Peyer's patch (tissue), 4 donors: ENCODE results near the gene SLC17A8.

ENCODE experiments used
- POLR2A ChIP-seq, 2 donors: fragments of 450-650 bp; IDR thresholded peaks; one replicate each; pipeline ENCODE4 v1.5.1; 2017; ENCODE audit warnings: antibody characterized with exemption in 2 of 2, mild to moderate bottlenecking in 2 of 2, moderate library complexity in 2 of 2
- TF ChIP-seq, protein P1 (sequence below), 6 experiments: fragments of 450-650 bp in 4 of 6; fragments of 200-600 bp in 2 of 6; sonication (generic) in 1 of 6; IDR thresholded peaks; one replicate each; pipeline ENCODE4 v1.5.1; 2017 to 2019; ENCODE audit warnings: antibody characterized with exemption in 6 of 6, mild to moderate bottlenecking in 3 of 6, moderate library complexity in 1 of 6

GRCh38 chr12:100463661-100464060 is 106.8 kb downstream of the SLC17A8 start:
- TF ChIP-seq POLR2A (IDR thresholded peaks at IDR 0.05), result no peak
- TF ChIP-seq, protein P1, sequence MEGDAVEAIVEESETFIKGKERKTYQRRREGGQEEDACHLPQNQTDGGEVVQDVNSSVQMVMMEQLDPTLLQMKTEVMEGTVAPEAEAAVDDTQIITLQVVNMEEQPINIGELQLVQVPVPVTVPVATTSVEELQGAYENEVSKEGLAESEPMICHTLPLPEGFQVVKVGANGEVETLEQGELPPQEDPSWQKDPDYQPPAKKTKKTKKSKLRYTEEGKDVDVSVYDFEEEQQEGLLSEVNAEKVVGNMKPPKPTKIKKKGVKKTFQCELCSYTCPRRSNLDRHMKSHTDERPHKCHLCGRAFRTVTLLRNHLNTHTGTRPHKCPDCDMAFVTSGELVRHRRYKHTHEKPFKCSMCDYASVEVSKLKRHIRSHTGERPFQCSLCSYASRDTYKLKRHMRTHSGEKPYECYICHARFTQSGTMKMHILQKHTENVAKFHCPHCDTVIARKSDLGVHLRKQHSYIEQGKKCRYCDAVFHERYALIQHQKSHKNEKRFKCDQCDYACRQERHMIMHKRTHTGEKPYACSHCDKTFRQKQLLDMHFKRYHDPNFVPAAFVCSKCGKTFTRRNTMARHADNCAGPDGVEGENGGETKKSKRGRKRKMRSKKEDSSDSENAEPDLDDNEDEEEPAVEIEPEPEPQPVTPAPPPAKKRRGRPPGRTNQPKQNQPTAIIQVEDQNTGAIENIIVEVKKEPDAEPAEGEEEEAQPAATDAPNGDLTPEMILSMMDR (IDR thresholded peaks at IDR 0.05), result no peak
